ENCODE results near the gene GSK3B. TPM values are rescaled to one million over a fixed set of nuclear protein-coding genes. Genes with fewer than 3 reads are reported as not detected.

The GSK3B gene
- 26.4 and 27.1 TPM in 2 replicates for total RNA-seq

GRCh38 chr3:120093911-120094775 is at the start of gene GSK3B:
GSK3B (minus strand) TSS chr3:120094447; CDS start chr3:120093434, 1,013 bp downstream.

GRCh38 chr3:119781330-119782198 is 312.7 kb downstream of the GSK3B start, which contains the start of gene NR1I2:
NR1I2 (plus strand) TSS chr3:119782101.

Other genes with a start within 250 kb of the GSK3B start
- 0.09 and 0.32 TPM in 2 replicates for gene GPR156, start 190.8 kb upstream of the GSK3B start, total RNA-seq

Measured in bronchial smooth muscle cell (primary cell).